DMS53 (cell line): ENCODE measurements around the gene EXTL1.

Experiments
- DNase-seq: peaks from one replicate; lab custom pipeline; 2025; lab: John Stamatoyannopoulos, UW

EXTL1 gene

DNA sequence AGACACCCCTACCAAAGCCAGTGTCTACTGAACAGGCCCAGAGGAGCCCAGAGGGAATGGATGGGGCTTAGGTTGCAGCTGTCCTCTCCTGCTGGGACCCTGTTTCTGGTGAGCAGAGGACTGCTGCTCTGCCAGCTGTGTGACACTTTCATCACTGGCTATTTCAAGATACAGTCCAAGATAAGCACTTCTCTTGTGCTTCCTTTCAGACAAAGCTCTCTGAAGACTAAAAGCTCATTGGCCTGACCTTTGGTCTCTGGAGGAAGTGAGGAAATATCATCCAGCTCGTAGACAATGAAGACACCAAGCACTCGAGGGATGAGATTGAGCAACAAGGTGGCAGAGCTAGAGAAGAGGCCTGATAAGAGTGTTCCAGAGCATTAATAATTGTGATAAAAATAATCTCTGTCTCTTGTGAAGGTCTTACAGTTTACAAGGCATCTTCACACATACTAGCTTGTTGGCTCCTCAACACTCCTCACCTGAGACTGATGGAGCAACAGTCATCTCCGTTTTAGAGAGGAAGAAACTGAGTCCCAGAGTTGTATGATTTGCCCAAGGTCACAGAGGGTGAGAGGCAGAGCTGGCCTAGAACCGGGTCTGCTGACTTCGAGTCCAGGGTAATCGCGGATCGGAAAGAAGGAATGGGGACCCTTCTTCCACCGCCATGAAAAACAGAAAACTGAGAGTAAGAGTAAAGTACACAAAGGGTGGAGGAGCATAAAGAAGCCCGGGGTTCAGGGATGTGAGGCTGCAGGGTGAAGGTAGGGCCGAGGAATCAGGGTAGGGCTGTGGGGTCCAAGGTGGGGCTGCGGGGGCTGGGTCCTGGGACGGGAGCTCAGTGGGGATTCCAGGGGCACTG, 24.4 kb upstream of the EXTL1 start:
- DNase-seq = peak; percentile 52

DNA sequence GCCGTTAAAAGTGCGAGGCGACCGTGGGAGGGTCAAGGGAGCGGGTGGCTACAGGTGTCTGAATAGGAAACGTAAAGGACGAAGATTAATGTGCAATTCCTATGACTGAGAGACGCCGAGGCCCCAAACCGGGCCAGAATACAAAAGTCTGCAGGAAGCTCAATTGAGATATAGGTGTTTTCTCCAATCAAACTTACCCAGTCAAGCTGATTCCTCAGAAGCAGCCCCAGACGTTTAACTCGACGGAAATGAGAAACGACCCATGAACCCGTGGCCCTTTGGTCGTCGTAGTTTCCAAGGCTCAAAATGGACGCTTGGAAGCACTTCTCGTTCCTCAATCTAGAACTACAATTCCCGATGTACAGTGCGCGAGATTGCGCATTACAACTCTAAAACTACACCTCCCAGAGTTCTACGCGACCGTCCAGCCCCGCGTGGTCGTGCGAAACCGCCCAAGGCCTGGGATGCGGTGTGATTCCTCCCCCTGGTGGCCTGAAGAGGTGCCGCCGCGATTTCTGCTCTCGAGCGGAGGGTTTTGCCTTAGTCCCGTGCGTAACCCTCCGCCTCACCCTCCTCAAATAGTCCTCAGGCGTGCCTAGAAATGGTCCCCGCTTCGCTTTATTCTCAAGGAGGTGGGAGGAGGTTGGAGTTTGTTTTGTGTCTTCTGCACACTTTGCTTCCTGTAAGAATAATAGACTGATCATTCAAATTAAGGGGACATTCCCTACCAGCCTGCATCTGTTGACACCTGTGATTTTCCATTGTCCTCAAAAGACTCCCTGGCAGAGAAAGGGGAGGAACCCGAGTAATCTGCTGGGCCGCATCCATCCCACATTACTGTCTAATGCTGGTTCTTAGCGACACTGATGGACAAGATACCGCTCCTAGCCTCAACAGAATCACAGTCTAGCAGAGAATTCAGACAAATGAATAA, 23.5 kb upstream of the EXTL1 start, which contains the start of gene PAFAH2:
PAFAH2 (minus strand) TSS at position 236 of the 934 bp plus-strand sequence. CDS start 7,247 bp downstream, outside the sequence.
- peak; percentile 100 for DNase-seq

DNA sequence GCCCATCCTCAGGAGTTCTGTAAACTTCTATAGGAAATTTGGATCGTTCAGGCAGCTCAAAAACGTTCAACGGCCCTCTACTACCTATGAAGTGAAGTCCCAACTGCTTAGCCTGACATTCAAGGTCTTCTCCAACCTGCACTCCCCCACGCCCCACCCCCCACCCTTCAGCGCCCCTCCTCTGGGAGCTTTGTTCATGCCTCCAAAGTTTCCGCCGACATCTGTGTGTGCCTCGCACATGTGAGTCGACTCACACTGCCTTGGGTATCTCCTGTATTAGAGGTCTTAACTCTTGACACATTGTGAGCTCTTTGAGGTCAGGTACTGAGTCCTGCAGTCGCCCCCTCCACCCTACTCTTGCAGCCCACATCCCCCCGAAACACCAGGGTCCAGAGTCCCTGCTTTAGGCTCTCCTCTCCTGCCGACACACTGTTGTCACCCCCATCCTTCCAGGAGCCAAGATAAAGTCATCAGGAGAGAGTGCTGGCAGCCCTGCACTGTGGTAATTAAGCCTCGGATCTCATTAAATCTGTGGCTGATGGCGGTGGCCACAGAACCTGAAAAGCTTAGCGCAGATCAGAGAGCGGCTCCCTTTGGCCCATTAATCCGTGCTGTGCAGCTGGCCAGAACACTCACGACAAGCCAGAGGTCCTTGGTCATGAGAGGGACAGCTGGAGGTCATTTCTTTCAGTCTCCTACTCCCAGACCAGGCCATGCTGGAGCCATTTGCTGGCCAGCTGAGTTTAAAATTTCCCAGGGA, 22.4 kb upstream of the EXTL1 start:
- no peak for DNase-seq

DNA sequence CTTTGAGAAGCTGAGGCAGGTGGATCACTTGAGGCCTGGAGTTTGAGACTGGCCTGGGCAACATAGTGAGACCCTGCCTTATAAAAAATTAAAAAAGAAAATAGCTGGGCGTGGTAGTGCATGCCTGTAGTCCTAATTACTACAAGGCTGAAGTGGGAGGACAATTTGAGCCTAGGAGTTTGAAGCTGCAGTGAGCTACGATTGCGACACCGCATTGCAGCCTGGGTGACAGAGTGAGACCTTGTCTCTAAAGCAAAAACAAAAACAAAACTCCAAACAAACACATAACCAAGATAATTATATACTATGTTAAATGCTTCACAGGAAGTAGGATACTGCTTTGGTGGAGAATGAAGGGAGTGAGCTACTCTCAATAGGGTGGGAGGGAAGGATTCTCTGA, 18.3 kb upstream of the EXTL1 start:
- no peak for DNase-seq

DNA sequence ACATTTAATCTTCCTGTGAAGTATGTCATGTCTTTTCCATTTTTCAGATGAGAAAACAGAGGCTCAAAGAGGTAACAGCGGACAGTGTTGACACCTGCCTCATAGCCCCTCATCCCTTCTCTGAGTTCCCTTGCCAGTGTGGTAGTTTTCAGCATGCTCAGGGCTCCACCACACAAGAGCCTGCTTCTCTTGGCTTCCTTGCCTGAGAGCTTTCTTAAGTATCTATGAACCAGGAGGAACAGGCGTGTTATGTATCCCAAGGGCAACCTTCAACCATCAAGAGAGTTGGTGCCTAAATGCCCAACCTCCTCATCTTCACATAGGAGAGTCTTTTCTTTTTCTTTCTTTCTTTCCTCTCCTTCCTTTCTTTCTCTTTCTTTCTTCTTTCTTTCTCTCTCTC, 17.8 kb upstream of the EXTL1 start:
- no peak for DNase-seq

DNA sequence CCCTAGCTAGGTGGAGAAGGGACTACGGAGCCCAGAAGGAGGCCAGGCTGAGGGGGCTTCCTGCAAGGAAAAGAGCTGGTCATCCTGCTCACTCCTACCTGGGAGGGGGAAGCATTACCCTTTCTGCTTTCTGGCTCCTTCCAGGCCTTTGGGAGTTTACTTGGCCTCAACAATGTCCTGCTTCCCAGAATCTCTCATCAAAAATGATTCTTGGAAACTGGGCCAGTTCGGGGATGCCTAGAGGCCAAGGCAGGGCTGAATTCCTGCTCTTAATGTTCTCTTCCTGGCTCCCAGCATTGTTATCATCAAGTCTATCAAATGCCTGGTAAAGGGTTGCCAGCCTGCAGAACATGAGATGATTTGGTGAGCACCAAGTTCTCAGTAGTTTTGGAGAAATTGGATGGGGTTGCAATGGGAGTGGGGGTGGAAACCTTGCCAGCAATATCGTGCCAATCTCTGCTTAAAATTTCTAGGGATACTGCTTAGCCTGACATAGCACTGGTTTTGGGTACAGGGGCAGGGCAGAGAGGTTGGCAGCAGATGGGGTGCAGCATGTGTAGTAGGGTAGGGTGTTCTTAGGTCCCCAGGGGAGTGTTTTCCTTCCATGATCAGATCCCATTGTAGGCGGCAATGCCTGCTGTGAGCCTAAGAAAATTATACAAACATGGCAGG, 16.0 kb upstream of the EXTL1 start:
- DNase-seq = no peak

DNA sequence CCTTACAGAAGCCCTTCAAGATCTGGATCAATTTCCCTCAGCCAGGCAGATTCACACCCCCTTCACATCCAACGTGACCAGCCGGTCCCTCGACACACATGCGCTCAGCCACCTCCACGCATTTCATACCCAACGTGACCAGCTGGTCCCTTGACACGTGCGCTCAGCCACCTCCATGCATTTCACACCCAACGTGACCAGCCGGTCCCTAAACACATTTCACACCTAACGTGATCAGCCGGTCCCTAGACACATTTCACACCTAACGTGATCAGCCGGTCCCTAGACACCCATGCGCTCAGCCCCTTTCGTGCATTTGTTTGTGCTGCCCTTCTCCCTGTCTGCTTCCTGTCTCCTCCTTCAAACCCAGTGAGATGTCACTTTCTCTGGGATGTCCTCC, 14.9 kb upstream of the EXTL1 start:
- DNase-seq = no peak

DNA sequence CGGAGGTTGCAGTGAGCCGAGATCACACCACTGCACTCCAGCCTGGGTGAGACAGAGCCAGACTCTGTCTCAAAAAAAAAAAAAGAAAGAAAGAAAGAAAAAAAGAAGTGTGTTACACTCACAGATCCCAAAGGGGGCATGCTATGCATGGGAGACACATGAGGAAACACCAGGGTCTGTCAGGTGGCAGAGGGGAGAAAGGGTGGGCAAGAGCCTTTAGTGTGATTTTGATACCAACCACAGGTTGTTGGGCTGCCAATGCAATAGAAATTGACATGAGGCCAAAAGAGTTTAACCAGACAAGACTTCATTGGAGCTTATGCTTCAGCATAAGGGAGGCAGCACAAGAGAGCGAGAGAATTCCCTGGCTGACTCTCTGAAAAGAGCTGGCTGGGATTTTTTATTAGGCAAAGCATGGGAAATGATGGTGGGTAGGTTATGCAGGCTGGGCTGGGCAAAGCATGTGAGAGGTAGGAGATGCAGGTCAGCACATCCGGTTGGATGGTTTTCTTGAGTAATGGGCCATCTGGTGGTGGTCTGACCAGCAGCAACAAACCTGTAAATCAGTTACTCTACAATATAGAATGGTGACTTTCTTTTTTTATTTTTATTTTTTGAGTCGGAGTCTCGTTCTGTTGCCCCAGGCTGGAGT, 11.7 kb upstream of the EXTL1 start:
- DNase-seq = peak; percentile 63

DNA sequence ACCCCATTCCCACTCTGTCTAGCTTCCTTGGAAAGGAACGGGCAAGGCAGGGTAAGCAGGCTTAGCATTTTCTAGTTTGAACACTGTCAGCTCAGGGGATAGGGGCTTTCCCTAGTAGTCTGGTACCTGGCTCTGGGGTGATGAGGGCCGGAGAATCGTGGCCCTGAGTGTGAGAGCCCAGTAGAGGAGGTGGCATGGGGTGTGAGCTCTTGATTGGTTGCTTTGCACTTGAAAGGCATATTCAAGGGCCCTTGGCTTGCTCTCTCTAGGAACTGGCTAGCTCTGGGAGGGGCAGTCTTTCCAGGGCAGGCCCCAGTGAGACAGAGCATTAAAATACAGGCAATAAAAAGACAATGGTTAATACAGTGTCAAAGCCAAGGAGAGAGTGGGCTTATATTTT, 10.8 kb upstream of the EXTL1 start:
- peak; percentile 66 for DNase-seq

DNA sequence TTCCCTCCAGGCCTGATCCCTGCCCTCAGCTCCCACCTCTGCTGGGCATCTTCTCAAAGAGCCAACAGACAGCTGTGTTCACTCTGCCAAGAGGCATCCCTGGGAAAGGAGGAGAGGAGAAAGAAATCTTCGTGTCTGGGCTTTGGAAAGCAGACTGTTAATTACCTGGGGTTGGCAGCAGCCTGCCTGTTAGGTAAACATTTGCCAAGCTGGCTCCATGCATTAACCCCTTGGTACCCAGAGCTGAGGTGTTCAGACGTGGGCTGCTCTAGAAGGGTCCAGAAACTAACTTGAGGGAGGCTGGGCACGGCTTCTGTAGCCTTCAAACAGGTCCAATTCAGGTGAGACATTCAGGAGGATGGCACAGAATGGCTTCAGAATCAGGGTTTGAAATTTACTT, 8.7 kb upstream of the EXTL1 start:
- no peak for DNase-seq

DNA sequence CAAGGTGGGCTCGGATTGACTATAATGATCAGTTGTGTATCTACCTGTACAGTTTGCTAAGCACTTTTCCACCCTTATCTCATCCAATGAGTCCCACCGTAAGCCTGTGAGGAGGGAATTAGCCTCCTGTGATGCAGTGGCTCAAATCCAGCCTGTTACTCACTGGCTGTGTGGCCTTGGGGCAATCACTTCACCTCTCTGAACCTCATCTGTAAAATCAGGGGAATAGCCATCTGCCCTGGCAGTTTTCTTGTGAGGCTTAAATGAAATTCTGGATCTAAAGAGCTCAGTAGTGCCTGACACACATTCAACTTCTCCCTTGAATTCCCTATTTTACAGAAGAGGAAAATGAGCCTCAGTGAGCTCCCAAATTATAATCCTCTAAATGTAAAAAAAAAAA, 7.4 kb upstream of the EXTL1 start:
- no peak for DNase-seq

DNA sequence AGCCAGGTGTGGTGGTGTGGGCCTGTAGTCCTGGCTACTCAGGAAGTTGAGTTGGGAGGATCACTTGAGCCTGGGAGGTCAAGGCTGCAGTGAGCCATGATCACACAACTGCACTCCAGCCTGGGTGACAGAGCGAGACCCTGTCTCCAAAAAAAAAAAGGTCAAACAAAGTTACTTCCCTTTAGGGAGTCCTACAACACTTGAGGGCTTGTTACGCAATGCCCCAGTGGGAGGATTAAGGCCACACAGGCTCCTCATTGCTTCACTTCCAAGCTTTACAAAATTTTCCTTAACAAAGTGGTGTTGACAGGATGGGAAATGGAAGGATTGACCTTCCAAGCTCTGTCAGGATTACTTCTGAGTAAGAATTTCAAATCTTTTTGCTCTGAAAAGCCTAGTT, 6.2 kb upstream of the EXTL1 start:
- no peak for DNase-seq

DNA sequence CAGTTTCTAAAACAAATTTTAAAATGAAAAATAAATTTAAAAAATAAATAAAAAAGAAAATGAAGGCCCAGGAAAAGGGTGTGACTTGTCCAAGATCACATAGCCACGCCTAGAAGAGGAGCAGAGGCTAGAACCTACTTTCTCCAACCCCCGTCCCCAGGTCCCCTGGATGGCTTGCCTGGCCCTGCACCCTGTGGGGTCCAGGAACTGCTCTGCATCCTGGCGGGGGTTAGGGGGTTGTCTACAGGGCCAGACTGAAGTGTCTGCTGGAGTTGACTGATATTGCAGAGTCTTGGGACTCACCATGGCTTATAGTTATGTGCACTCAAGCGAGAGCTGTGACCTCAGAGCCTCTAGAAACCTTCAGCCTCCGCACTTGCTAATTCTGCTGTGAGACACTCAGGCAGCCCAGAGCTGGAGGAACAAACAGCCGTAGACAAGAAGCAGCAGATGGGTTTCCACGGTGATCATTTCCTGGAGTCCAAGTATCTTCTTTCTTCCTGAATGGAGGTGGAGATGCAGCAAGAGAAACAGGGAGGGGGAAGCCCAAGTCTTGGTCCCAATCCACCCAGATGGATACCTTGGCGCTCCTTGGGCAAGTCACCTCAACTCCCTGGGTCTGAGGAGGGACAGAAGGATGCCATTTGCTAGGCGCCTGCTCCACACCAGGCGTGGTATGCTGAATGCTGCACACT, 5.2 kb upstream of the EXTL1 start:
- no peak for DNase-seq

DNA sequence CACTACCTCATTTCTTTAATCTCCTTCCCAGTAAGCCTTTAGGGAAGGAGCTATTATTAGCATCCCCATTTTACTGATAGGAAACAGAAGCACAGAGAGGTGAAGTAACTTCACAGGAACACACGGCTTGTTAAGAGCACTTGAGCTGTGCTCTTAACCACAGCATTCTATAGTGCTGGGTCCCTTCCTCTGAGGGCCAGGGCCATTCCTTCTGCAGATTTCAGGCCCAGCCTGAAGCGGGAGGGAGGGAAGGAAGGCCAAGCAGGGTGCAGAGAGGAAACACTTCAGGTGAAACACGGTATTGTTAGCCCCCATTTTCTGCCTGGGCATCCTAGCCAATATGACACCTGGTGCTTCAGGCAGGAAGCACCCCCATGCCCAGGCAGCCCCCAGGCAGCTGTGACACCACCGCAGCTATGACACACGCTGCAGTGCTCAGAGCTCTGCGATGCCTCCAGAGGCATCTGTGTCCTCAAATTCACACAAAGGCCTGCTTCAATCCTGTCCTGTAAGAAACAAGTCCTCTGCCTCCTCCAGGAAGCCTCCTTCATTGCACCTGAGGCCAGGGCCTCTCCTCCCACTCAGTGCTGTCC, 4.5 kb upstream of the EXTL1 start:
- DNase-seq = no peak

DNA sequence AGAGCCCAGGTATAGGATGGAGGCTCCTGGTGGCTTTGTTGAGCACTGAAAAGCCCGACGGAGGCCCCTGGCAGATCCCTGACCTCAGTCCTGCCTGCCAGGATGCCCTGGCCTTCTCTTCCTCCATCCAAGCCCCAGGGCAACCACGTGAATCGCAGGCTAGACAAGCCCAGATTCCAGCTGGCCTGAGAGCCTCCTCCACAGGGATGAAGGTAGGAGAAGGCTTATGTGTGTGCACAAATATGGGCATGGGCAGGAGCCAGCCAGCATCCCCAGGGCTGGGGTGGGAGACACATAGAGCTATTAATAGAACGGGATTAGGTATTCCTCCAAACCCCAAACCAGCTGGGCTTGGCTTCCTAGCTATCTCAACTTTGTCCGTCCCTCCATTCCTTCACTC, 4.0 kb upstream of the EXTL1 start:
- no peak for DNase-seq

DNA sequence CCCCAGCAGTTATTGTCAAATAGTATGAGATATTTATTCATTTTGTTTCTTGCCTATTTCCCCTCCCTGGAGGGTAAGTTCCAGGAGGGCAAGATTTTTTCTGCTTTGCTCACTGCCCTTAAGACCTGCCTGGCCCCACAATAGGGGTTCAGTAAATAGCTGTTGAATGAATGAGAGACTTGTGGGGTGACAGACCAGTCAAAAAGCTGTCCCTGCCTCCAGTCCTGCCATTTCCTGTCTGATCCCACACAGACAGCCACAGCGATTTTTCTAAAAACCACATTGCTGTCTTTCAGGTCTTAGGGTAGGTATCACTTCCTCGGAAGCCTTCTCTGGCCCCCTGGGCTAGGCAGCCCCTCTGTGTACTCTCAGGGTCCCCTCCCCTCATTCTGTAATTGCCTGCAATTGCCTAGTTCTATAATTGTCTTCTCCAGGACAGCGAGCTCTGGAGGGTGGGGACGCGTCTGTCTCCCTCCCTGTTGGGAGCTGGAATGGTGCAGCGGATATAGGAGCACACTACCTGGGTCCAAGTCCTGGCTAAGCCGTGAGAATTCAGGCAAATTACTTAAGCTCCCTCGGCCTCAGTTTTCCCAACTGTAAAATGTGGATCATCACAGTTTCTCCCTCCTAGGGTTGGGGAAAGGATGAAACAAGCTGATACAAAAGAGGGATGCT, 1.8 kb upstream of the EXTL1 start:
- DNase-seq = no peak

DNA sequence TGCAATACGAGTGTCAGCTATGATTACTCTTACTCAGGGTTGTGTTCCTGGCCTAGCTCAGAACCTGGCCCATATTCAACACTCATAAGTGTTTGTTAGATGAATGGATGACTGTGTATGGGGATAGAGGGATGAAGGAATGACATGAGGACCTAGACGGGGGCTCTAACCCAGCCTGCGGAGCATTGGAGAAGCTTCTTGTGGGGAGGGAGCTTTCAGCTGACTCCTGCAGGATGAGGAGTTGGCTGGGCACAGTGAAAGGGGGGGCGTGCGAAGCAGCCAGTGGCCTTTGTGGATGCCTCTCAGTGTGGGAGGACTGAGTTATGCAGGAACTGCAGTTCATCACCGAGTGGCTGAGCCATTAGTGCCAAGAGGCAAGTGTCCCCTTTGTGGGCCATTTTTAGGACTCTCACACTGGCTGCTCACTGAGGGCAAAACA, 1.2 kb upstream of the EXTL1 start:
- no peak for DNase-seq

DNA sequence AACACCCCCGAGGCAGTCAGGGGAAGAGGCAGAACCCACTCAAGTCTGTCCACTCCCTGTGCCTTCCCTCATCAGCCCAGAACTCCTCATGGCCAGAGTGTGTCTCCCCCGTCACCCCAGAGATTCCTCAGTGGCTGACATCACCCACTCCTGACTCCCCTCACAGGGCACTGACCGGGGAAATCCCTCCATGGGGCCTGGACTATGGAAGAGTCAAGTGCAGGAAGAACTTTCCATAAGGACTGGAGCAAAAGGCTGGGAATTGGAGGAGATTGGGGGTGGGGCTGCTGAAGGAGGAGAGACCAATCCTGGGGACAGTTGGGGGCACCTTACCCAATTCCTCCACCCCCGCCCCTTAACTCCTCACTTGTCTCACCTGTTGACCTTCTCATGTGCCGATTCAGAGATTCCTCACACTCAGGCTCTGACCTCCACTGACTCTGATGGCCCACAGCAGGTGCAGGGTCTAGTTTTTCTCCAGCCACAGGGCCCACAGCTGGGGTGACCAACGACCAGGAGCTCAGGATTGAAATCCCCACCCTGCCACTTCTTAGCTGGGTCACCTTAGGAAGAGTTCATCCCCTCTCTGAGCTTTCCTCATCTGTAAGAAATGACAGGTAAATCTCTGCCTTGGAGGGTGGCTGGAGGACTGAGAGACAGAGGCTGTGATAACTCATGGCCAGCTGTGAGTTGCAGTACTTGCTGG, 481 bp upstream of the EXTL1 start:
- no peak for DNase-seq

DNA sequence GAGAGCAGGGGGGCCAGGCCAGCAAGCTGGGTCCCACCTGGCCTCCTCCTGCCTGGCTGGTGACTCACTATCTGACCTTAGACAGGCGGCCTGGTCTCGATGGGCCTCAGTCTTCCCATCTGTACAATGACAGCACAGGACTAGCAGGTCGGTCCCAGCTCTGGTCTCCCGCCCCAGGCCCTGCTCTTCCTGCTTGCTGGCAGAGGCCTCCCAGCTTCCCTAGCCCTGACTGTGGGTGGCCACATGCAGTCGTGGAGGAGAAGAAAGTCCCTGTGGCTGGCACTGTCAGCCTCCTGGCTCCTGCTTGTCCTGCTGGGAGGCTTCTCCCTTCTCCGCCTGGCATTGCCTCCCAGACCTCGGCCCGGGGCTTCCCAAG, 817 bp downstream of the EXTL1 start:
- no peak for DNase-seq
